GM18909 (cell line): ENCODE measurements around the gene ACTRT1.

Experiments used
- ATAC-seq: cut with Tn5 transposase; IDR thresholded peaks from one replicate; pipeline ENCODE4 v1.9.1; 2021; ENCODE audit warnings: mild to moderate bottlenecking; ENCODE audit not compliant: unreplicated experiment, poor library complexity

The ACTRT1 gene

DNA sequence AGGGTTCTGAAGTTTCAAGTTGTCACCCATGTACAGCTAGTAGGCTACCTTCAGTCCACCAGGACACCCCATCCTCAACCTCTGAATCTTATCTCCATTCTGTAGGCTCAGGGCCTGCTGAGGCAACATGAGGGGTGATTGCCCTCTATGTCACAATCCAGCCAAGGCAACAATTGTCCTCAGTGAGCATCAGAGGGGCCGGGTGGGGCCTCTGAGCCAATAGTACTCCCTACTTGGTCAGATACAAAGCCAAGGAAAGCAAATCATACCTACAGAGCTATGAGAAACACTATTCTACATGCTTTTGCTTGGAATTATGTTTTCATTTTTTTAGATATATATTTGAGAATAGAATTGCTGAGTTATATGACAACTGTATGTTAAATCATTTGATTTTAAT, at the start of gene ACTRT1:
Gene ACTRT1, minus strand, starts transcription at position 101 of the 400 bp plus-strand sequence. CDS start 197 bp downstream, outside the sequence.
- no peak for ATAC-seq

DNA sequence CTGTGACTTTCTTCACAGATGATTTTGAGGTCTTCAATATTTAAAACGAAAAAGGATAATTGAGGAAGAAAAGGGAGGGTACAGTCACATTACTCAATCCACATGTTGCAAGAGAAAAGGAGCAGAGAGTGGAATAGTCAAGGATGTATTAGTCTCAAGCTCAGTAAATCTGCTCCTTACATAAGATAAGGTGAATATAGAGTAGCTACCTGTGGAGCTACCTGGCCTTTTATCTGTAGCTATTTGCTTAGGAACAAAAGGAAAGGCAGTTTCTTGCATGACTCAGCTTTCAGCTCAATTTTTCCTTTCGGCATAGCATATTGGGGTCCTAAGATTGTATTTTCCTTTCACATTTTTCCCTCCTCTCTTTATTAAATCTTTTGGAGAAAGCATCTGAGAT, 26.3 kb upstream of the ACTRT1 start:
- no peak for ATAC-seq

DNA sequence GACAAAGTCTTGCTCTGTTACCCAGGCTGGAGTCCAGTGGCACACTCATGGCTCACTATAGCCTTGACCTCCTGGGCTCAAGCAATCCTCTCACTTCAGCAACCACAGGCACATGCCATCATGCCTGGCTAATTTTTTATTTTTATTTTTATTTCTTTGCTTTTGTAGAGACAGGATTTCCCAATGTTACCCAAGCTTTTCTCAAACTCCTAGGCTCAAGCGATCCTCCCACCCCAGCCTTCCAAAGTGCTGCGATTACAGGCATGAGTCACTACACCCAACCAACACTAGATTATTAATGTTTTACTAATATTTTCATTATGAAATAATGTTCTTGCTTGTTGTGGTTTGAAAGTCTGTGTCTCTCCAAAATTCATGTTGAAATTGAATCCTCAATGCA, 5.2 kb upstream of the ACTRT1 start:
- no peak for ATAC-seq

DNA sequence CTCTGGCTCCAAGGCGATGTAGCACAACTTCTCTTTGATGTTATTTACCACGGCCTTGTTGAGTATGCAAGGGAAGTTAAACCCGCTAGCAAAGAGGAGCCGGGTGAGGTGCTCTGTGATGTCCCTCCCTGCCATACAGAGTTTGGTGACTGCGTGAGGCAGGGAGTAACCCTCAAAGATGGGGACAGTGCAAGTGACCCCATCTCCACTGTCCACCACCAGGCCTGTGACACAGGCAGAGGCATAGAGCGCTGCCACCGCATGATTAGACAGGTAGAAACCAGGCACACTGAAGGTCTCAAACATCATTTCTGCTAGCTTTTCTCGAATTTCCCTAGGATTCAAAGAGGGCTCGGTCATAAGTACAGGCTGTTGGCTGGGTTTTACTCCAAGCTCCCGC, 677 bp downstream of the ACTRT1 start:
- ATAC-seq, result no peak

- no peak for ATAC-seq
Measured at GRCh38 chrX:128035318-128035717, 16.9 kb downstream of the ACTRT1 start.

DNA sequence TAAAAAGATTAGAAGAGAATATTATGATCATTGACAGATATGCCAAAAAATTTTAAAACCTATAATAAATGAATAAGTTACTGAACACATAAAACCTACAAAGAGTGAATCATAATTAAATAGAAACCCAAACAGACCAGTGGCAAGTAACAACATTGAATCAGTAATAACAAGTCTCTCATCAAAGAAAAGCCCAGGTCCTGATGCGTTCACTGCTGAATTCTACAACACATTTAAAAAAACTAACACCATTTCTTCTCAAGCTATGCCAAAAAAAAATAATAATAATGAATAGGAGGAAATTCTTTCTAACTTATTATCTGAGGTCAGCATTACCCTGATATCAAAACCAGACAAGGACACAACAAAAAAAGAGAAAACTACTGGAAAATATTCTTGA, 30.6 kb downstream of the ACTRT1 start:
- ATAC-seq, result no peak

GRCh38 chrX:128020701-128021100, 31.5 kb downstream of the ACTRT1 start:
- ATAC-seq, result no peak

- no peak for ATAC-seq
Measured at GRCh38 chrX:128019218-128019617, 33.0 kb downstream of the ACTRT1 start.

DNA sequence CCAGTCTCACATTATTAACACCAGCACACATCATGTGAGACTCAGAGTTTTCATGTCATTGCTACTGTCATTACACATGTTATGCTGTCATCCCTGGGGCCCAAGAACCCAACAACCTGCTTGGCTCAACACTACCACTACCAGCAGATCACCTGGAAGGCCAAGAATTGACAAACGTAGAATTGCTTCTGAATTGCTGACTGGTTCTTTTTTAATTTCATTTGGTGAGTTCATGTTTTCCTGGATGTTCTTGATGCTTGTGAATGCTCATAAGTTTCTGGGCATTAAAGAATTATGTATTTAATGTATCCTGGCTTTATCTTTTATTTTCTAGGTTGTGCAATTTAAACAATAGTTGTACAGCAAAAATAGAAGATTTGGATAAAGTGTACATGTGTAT, 40.2 kb downstream of the ACTRT1 start:
- no peak for ATAC-seq

- no peak for ATAC-seq
Measured at GRCh38 chrX:128007882-128008281, 44.3 kb downstream of the ACTRT1 start.
